H1 (cell line): ENCODE measurements around the gene LCN12. TPM values are rescaled to one million over a fixed set of nuclear protein-coding genes. Genes with fewer than 3 reads are reported as not detected.

ENCODE experiments used
- HDAC2 ChIP-seq, 2 experiments: fragments of 300-600 bp in 1 of 2; sonication (generic) in 1 of 2; IDR thresholded peaks; 2 replicates each; pipeline ENCODE4 v1.6.1; 2011 to 2012; ENCODE audit warnings: low read depth in 2 of 2, low read length in 2 of 2, mild to moderate bottlenecking in 2 of 2, moderate library complexity in 2 of 2, borderline replicate concordance in 1 of 2, inconsistent platforms in 1 of 2
- RFX5 ChIP-seq: IDR thresholded peaks from 2 replicates; pipeline ENCODE4 v1.6.1; 2011; ENCODE audit warnings: low read depth, low read length, improper control_type of control experiment, borderline replicate concordance
- USF2 ChIP-seq: IDR thresholded peaks from 2 replicates; pipeline ENCODE4 v1.6.1; 2011; ENCODE audit warnings: low read length, improper control_type of control experiment
- polyA plus RNA-seq, 7 experiments: library from polyadenylated mRNA; depleted of rRNA in 3 of 7; stranded (reverse) in 5 of 7; unstranded in 2 of 7; fragments of >200 nt in 5 of 7; fragments of 200-250 nt in 2 of 7; gene quantifications; 1 replicate in 5 of 7; 2 replicates in 1 of 7; 4 replicates in 1 of 7; pipeline versions ENCODE4 v1.2.1 to v1.2.3, GENCODE V29; 2011 to 2013; ENCODE audit warnings: missing spikeins in 2 of 7, mixed read lengths in 2 of 7
- total RNA-seq: library from RNA; stranded (reverse); fragmentation: NEBNext Ultra II Directional; extraction: Animal tissue kit (Norgen Biotek cat#: 25700); gene quantifications from 2 replicates; pipeline ENCODE4 v1.2.1, GENCODE V29; 2021
- TF ChIP-seq, protein P1 (sequence below): fragments of 300-600 bp; sonication (generic); IDR thresholded peaks from 2 replicates; pipeline ENCODE4 v1.7.1; 2012; ENCODE audit warnings: low read length, moderate library complexity, mild to moderate bottlenecking, inconsistent platforms; ENCODE audit not compliant: insufficient replicate concordance

LCN12 gene
- total and polyA plus RNA-seq, 2 of the 8 experiments (the other 6 are each of a cell fraction or from before 2014, with no cell fraction given): 1.1 to 1.7 TPM

DNA sequence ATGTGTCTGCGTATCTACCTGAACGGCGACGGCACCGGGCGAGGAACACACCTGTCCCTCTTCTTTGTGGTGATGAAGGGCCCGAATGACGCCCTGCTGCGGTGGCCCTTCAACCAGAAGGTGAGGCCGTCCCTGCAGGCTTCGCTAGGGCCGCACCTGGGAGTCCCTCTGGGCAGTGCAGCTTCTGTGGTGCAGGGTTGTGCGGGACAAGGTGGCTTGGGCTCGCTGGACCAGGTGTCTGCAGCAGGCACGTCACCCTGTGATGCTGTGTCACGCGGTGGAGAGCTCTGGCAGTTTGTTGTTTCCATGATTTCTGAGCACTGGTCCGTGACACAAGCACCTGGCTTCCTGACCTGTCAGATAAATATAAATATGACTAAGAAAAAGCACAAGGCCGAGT is 28.2 kb upstream of the LCN12 start (continued):
- TF ChIP-seq USF2 (no peak), RFX5 (no peak), HDAC2 (IDR thresholded peaks at IDR 0.05; ENCODE audit: borderline replicate concordance in 1 of 2, low read depth in 2 of 2, low read length in 2 of 2) (no peak)
- TF ChIP-seq, protein P1, sequence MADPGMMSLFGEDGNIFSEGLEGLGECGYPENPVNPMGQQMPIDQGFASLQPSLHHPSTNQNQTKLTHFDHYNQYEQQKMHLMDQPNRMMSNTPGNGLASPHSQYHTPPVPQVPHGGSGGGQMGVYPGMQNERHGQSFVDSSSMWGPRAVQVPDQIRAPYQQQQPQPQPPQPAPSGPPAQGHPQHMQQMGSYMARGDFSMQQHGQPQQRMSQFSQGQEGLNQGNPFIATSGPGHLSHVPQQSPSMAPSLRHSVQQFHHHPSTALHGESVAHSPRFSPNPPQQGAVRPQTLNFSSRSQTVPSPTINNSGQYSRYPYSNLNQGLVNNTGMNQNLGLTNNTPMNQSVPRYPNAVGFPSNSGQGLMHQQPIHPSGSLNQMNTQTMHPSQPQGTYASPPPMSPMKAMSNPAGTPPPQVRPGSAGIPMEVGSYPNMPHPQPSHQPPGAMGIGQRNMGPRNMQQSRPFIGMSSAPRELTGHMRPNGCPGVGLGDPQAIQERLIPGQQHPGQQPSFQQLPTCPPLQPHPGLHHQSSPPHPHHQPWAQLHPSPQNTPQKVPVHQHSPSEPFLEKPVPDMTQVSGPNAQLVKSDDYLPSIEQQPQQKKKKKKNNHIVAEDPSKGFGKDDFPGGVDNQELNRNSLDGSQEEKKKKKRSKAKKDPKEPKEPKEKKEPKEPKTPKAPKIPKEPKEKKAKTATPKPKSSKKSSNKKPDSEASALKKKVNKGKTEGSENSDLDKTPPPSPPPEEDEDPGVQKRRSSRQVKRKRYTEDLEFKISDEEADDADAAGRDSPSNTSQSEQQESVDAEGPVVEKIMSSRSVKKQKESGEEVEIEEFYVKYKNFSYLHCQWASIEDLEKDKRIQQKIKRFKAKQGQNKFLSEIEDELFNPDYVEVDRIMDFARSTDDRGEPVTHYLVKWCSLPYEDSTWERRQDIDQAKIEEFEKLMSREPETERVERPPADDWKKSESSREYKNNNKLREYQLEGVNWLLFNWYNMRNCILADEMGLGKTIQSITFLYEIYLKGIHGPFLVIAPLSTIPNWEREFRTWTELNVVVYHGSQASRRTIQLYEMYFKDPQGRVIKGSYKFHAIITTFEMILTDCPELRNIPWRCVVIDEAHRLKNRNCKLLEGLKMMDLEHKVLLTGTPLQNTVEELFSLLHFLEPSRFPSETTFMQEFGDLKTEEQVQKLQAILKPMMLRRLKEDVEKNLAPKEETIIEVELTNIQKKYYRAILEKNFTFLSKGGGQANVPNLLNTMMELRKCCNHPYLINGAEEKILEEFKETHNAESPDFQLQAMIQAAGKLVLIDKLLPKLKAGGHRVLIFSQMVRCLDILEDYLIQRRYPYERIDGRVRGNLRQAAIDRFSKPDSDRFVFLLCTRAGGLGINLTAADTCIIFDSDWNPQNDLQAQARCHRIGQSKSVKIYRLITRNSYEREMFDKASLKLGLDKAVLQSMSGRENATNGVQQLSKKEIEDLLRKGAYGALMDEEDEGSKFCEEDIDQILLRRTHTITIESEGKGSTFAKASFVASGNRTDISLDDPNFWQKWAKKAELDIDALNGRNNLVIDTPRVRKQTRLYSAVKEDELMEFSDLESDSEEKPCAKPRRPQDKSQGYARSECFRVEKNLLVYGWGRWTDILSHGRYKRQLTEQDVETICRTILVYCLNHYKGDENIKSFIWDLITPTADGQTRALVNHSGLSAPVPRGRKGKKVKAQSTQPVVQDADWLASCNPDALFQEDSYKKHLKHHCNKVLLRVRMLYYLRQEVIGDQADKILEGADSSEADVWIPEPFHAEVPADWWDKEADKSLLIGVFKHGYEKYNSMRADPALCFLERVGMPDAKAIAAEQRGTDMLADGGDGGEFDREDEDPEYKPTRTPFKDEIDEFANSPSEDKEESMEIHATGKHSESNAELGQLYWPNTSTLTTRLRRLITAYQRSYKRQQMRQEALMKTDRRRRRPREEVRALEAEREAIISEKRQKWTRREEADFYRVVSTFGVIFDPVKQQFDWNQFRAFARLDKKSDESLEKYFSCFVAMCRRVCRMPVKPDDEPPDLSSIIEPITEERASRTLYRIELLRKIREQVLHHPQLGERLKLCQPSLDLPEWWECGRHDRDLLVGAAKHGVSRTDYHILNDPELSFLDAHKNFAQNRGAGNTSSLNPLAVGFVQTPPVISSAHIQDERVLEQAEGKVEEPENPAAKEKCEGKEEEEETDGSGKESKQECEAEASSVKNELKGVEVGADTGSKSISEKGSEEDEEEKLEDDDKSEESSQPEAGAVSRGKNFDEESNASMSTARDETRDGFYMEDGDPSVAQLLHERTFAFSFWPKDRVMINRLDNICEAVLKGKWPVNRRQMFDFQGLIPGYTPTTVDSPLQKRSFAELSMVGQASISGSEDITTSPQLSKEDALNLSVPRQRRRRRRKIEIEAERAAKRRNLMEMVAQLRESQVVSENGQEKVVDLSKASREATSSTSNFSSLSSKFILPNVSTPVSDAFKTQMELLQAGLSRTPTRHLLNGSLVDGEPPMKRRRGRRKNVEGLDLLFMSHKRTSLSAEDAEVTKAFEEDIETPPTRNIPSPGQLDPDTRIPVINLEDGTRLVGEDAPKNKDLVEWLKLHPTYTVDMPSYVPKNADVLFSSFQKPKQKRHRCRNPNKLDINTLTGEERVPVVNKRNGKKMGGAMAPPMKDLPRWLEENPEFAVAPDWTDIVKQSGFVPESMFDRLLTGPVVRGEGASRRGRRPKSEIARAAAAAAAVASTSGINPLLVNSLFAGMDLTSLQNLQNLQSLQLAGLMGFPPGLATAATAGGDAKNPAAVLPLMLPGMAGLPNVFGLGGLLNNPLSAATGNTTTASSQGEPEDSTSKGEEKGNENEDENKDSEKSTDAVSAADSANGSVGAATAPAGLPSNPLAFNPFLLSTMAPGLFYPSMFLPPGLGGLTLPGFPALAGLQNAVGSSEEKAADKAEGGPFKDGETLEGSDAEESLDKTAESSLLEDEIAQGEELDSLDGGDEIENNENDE: no peak
